ENCODE results near the gene CSTPP1.

CSTPP1 gene

GRCh38 chr11:46944356-46945075 is 8.0 kb downstream of the CSTPP1 start:
- H3K36me3 ChIP-seq (ENCODE audit: insufficient read depth, insufficient read length, low read length): peaks cover 5% of the 10 kb centered on the region
- H3K4me1 ChIP-seq (ENCODE audit: insufficient read depth, insufficient read length): no peaks in the 10 kb centered on the region
- H3K27me3 ChIP-seq (ENCODE audit: insufficient read depth, insufficient read length): no peaks in the 10 kb centered on the region
- H3K4me3 ChIP-seq (ENCODE audit: insufficient read length, low read depth): no peak overlapping the region
- H3K9ac ChIP-seq (ENCODE audit: insufficient read length, low read depth): no peak overlapping the region
- no peak for DNase-seq (ENCODE audit: low read depth, low spot score)
- H3K9me3 ChIP-seq (ENCODE audit: insufficient read depth, low read length): no peaks in the 10 kb centered on the region
- TF ChIP-seq SUZ12 (IDR thresholded peaks at IDR 0.05; ENCODE audit: extremely low read depth, insufficient read depth, insufficient read length) (no peak), YY1 (IDR thresholded peaks at IDR 0.05; ENCODE audit: insufficient read depth, insufficient read length) (no peak), ZNF274 (IDR thresholded peaks at IDR 0.05; ENCODE audit: low read depth, low read length) (no peak)

DNA sequence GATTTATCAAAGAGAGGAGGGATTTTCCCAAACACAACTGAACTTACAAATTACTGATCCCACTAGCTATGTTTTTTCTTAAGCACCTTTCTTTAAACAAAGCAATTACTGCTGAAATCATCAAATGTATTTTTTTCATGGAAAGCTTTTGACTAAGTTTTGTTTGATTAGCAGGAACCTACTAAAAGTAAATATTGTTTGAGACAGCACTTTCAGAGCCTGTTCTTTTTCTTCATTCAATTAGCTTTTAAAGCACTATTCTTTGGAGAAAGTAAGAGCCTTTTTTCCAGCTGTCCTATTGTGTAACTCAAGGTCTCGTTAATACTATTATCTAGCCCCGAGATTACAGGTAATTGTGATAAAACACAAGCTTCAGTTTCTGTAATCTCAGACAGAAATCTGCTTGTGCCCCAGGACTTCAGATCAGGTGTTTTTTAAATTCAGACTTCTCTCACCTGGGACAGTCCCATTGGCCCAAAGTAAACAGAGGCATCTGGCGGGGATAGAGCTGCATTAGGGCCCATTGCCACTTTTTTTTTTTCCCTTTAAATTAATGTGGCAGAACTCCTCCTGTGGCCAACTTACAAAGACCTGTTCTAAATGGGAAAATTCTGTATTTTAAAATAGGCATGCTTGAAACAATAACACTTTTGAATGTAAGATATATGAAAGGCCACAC is 11.0 kb downstream of the CSTPP1 start:
- H3K27me3 ChIP-seq (ENCODE audit: insufficient read depth, insufficient read length): no peaks in the 10 kb centered on the region
- no peak overlapping the region for H3K4me3 ChIP-seq (ENCODE audit: insufficient read length, low read depth)
- no peak overlapping the region for H3K9ac ChIP-seq (ENCODE audit: insufficient read length, low read depth)
- H3K9me3 ChIP-seq (ENCODE audit: insufficient read depth, low read length): no peaks in the 10 kb centered on the region
- H3K36me3 ChIP-seq (ENCODE audit: insufficient read depth, insufficient read length, low read length): no peaks in the 10 kb centered on the region
- H3K4me1 ChIP-seq (ENCODE audit: insufficient read depth, insufficient read length): no peaks in the 10 kb centered on the region
- no peak for DNase-seq (ENCODE audit: low read depth, low spot score)
- TF ChIP-seq ZNF274 (IDR thresholded peaks at IDR 0.05; ENCODE audit: low read depth, low read length) (no peak), SUZ12 (IDR thresholded peaks at IDR 0.05; ENCODE audit: extremely low read depth, insufficient read depth, insufficient read length) (no peak), YY1 (IDR thresholded peaks at IDR 0.05; ENCODE audit: insufficient read depth, insufficient read length) (no peak)

GRCh38 chr11:46948378-46949131 is 12.0 kb downstream of the CSTPP1 start:
- H3K27me3 ChIP-seq (ENCODE audit: insufficient read depth, insufficient read length): no peaks in the 10 kb centered on the region
- no peak for DNase-seq (ENCODE audit: low read depth, low spot score)
- no peaks in the 10 kb centered on the region for H3K4me1 ChIP-seq (ENCODE audit: insufficient read depth, insufficient read length)
- no peak overlapping the region for H3K9ac ChIP-seq (ENCODE audit: insufficient read length, low read depth)
- no peaks in the 10 kb centered on the region for H3K36me3 ChIP-seq (ENCODE audit: insufficient read depth, insufficient read length, low read length)
- TF ChIP-seq ZNF274 (IDR thresholded peaks at IDR 0.05; ENCODE audit: low read depth, low read length) (no peak), YY1 (IDR thresholded peaks at IDR 0.05; ENCODE audit: insufficient read depth, insufficient read length) (no peak), SUZ12 (IDR thresholded peaks at IDR 0.05; ENCODE audit: extremely low read depth, insufficient read depth, insufficient read length) (no peak)
- no peak overlapping the region for H3K4me3 ChIP-seq (ENCODE audit: insufficient read length, low read depth)
- no peaks in the 10 kb centered on the region for H3K9me3 ChIP-seq (ENCODE audit: insufficient read depth, low read length)

DNA sequence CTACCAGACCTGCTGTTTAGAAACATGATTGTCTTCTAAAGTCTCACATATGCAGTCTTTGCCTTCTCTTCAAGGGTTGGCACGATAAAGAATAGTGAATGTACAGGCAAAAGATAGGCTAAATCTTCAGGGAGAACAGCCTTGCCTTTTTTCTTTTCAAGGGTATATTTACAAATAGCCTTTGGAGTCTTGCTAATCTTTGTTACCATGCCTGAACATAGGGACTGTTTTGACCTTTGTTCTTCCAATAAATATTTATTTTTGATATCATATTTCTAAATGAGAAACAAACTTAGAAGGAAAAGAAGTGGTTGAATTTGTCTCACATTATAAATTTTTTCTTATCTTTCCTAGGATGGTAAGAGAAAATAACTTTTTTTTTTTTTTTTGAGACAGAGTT is 12.7 kb downstream of the CSTPP1 start:
- H3K9ac ChIP-seq (ENCODE audit: insufficient read length, low read depth): no peak overlapping the region
- H3K27me3 ChIP-seq (ENCODE audit: insufficient read depth, insufficient read length): no peaks in the 10 kb centered on the region
- H3K36me3 ChIP-seq (ENCODE audit: insufficient read depth, insufficient read length, low read length): no peaks in the 10 kb centered on the region
- H3K9me3 ChIP-seq (ENCODE audit: insufficient read depth, low read length): no peaks in the 10 kb centered on the region
- DNase-seq (ENCODE audit: low read depth, low spot score): no peak
- TF ChIP-seq SUZ12 (IDR thresholded peaks at IDR 0.05; ENCODE audit: extremely low read depth, insufficient read depth, insufficient read length): no peak
- no peak for TF ChIP-seq YY1 (IDR thresholded peaks at IDR 0.05; ENCODE audit: insufficient read depth, insufficient read length)
- TF ChIP-seq ZNF274 (IDR thresholded peaks at IDR 0.05; ENCODE audit: low read depth, low read length): no peak
- H3K4me1 ChIP-seq (ENCODE audit: insufficient read depth, insufficient read length): no peaks in the 10 kb centered on the region
- no peak overlapping the region for H3K4me3 ChIP-seq (ENCODE audit: insufficient read length, low read depth)

- no peaks in the 10 kb centered on the region for H3K36me3 ChIP-seq (ENCODE audit: insufficient read depth, insufficient read length, low read length)
- no peak for TF ChIP-seq ZNF274 (IDR thresholded peaks at IDR 0.05; ENCODE audit: low read depth, low read length)
- no peak for TF ChIP-seq YY1 (IDR thresholded peaks at IDR 0.05; ENCODE audit: insufficient read depth, insufficient read length)
- DNase-seq (ENCODE audit: low read depth, low spot score): no peak
- no peaks in the 10 kb centered on the region for H3K9me3 ChIP-seq (ENCODE audit: insufficient read depth, low read length)
- no peaks in the 10 kb centered on the region for H3K4me1 ChIP-seq (ENCODE audit: insufficient read depth, insufficient read length)
- no peak overlapping the region for H3K9ac ChIP-seq (ENCODE audit: insufficient read length, low read depth)
- no peaks in the 10 kb centered on the region for H3K27me3 ChIP-seq (ENCODE audit: insufficient read depth, insufficient read length)
- no peak overlapping the region for H3K4me3 ChIP-seq (ENCODE audit: insufficient read length, low read depth)
Observed at GRCh38 chr11:46951864-46952263, 15.3 kb downstream of the CSTPP1 start.

- H3K4me3 ChIP-seq (ENCODE audit: insufficient read length, low read depth): no peak overlapping the region
- no peaks in the 10 kb centered on the region for H3K36me3 ChIP-seq (ENCODE audit: insufficient read depth, insufficient read length, low read length)
Observed at GRCh38 chr11:46952553-46952952, 16.0 kb downstream of the CSTPP1 start.

DNA sequence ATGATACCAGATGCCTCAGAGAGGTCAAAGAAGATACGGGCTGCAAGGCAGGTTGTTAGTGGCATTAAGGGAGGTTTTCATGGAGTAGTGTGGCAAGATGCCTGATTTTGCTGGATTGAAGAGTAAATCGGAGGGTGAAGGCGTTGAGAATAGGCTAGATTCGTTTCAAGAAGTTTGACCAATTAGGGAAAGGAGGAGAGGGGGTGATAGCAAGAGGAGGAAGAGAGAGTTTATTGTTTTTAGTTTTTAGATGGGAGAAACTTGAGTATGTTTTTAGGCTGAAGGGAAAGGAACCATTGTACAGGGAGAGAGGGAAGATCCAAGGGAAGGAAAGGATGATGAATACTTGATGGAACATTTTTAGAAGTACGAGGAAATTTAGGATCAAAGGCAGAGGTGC is 16.5 kb downstream of the CSTPP1 start:
- H3K9ac ChIP-seq (ENCODE audit: insufficient read length, low read depth): no peak overlapping the region
- TF ChIP-seq ZNF274 (IDR thresholded peaks at IDR 0.05; ENCODE audit: low read depth, low read length) (no peak), SUZ12 (IDR thresholded peaks at IDR 0.05; ENCODE audit: extremely low read depth, insufficient read depth, insufficient read length) (no peak), YY1 (IDR thresholded peaks at IDR 0.05; ENCODE audit: insufficient read depth, insufficient read length) (no peak)
- H3K9me3 ChIP-seq (ENCODE audit: insufficient read depth, low read length): no peaks in the 10 kb centered on the region
- H3K36me3 ChIP-seq (ENCODE audit: insufficient read depth, insufficient read length, low read length): no peaks in the 10 kb centered on the region
- H3K27me3 ChIP-seq (ENCODE audit: insufficient read depth, insufficient read length): no peaks in the 10 kb centered on the region
- H3K4me3 ChIP-seq (ENCODE audit: insufficient read length, low read depth): no peak overlapping the region
- no peaks in the 10 kb centered on the region for H3K4me1 ChIP-seq (ENCODE audit: insufficient read depth, insufficient read length)
- DNase-seq (ENCODE audit: low read depth, low spot score): no peak

More at GRCh38 chr11:46952553-46952952, 16.0 kb downstream of the CSTPP1 start:
- no peak for DNase-seq (ENCODE audit: low read depth, low spot score)
- no peaks in the 10 kb centered on the region for H3K4me1 ChIP-seq (ENCODE audit: insufficient read depth, insufficient read length)
- TF ChIP-seq SUZ12 (IDR thresholded peaks at IDR 0.05; ENCODE audit: extremely low read depth, insufficient read depth, insufficient read length): no peak
- TF ChIP-seq ZNF274 (IDR thresholded peaks at IDR 0.05; ENCODE audit: low read depth, low read length): no peak
- TF ChIP-seq YY1 (IDR thresholded peaks at IDR 0.05; ENCODE audit: insufficient read depth, insufficient read length): no peak
- H3K27me3 ChIP-seq (ENCODE audit: insufficient read depth, insufficient read length): no peaks in the 10 kb centered on the region
- no peaks in the 10 kb centered on the region for H3K9me3 ChIP-seq (ENCODE audit: insufficient read depth, low read length)
- no peak overlapping the region for H3K9ac ChIP-seq (ENCODE audit: insufficient read length, low read depth)
